Peyer's patch (tissue), 4 donors: ENCODE data around the gene DBI. TPM values are rescaled to one million over a fixed set of nuclear protein-coding genes. Genes with fewer than 3 reads are reported as not detected.

ENCODE experiments used
- DNase-seq, 3 donors: peaks; one replicate each; pipeline ENCODE4 v3.0.0-alpha.2; 2017 to 2019
- H3K27ac ChIP-seq, 4 donors: fragments of 200-600 bp; sonication (generic); one replicate each; pipeline ENCODE4 v1.5.1; 2016 to 2019
- H3K27me3 ChIP-seq, 2 donors: fragments of 200-600 bp; sonication (generic); one replicate each; pipeline ENCODE4 v1.5.1; 2019
- H3K36me3 ChIP-seq, 3 donors: fragments of 200-600 bp; sonication (generic); one replicate each; pipeline ENCODE4 v1.5.1; 2016 to 2019
- H3K4me1 ChIP-seq, 4 donors: fragments of 200-600 bp; sonication (generic); one replicate each; pipeline ENCODE4 v1.5.1; 2016 to 2019
- H3K4me3 ChIP-seq, 4 donors: fragments of 200-600 bp; sonication (generic); 1 replicate in 3 of 4; 2 replicates in 1 of 4; pipeline ENCODE4 v1.5.1; 2016 to 2019; ENCODE audit warnings: mild to moderate bottlenecking in 1 of 4
- H3K9me3 ChIP-seq, 4 donors: fragments of 200-600 bp; sonication (generic); one replicate each; pipeline ENCODE4 v1.5.1; 2016 to 2019; ENCODE audit warnings: mild to moderate bottlenecking in 1 of 4
- POLR2A ChIP-seq, 2 donors: fragments of 450-650 bp; IDR thresholded peaks; one replicate each; pipeline ENCODE4 v1.5.1; 2017; ENCODE audit warnings: antibody characterized with exemption in 2 of 2, mild to moderate bottlenecking in 2 of 2, moderate library complexity in 2 of 2
- total RNA-seq, 4 donors: library from RNA; depleted of rRNA; stranded (reverse); fragments of >200 nt; gene quantifications; one replicate each; pipeline ENCODE4 v1.1.0, GENCODE V29; 2016
- TF ChIP-seq, protein P1 (sequence below), 6 experiments: fragments of 450-650 bp in 4 of 6; fragments of 200-600 bp in 2 of 6; sonication (generic) in 1 of 6; IDR thresholded peaks; one replicate each; pipeline ENCODE4 v1.5.1; 2017 to 2019; ENCODE audit warnings: antibody characterized with exemption in 6 of 6, mild to moderate bottlenecking in 3 of 6, moderate library complexity in 1 of 6

DBI gene
- total RNA-seq, 4 donors from 2014 or later: 121 to 237 (median 194) TPM

DNA sequence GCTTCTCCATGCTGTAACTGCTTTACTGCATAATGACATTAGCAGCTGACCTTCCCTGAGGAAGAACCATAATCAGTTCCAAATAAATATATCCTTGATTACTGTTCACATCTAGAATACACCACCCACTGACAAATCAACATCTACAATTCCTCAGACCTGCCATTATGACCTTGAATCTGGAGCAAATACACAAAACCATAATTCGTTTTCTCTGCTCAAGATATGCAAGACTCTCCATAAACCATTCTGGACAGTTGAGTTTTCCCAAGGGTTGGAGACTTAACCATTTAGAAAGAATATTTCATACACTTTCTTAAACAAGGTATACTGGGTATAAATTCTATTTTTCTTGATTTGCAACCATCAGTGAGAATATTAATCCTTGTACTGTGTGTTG, 11.9 kb upstream of the DBI start:
- DNase-seq: no peak
- H3K4me3 ChIP-seq: no peak overlapping the region
- H3K4me1 ChIP-seq: no peaks in the 10 kb centered on the region
- H3K36me3 ChIP-seq: no peaks in the 10 kb centered on the region
- no peak overlapping the region for H3K27ac ChIP-seq
- no peaks in the 10 kb centered on the region for H3K9me3 ChIP-seq
- no peak for TF ChIP-seq POLR2A (IDR thresholded peaks at IDR 0.05)
- TF ChIP-seq, protein P1, sequence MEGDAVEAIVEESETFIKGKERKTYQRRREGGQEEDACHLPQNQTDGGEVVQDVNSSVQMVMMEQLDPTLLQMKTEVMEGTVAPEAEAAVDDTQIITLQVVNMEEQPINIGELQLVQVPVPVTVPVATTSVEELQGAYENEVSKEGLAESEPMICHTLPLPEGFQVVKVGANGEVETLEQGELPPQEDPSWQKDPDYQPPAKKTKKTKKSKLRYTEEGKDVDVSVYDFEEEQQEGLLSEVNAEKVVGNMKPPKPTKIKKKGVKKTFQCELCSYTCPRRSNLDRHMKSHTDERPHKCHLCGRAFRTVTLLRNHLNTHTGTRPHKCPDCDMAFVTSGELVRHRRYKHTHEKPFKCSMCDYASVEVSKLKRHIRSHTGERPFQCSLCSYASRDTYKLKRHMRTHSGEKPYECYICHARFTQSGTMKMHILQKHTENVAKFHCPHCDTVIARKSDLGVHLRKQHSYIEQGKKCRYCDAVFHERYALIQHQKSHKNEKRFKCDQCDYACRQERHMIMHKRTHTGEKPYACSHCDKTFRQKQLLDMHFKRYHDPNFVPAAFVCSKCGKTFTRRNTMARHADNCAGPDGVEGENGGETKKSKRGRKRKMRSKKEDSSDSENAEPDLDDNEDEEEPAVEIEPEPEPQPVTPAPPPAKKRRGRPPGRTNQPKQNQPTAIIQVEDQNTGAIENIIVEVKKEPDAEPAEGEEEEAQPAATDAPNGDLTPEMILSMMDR (IDR thresholded peaks at IDR 0.05): no peak
- no peaks in the 10 kb centered on the region for H3K27me3 ChIP-seq

DNA sequence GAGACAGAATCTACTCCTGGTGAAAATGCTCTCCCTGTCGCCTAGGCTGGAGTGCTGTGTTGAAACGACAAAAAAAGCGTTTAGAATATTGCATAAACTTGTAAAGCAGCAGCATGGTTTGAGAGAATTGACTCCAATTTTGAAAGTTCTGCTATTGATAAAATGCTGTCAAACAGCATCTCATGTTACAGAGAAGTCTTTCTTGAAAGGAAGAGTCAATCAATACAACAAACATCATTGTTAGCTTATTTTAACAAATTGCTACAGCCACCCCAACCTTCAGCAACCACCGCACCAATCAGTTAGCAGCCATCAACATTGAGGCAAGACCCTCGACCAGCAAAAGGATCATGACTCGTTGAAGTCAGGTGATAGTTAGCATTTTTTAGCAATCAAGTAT, 7.0 kb upstream of the DBI start:
- Histone ChIP-seq H3K4me1 (peaks cover 0 to 2% (median 0%) of the 10 kb centered on the region in 4 donors), H3K9me3 (no peaks in the 10 kb centered on the region), H3K27me3 (no peaks in the 10 kb centered on the region), H3K27ac (no peak overlapping the region), H3K4me3 (no peak overlapping the region), H3K36me3 (no peaks in the 10 kb centered on the region)
- no peak for DNase-seq
- TF ChIP-seq, protein P1 (IDR thresholded peaks at IDR 0.05): no peak
- TF ChIP-seq POLR2A (IDR thresholded peaks at IDR 0.05): no peak

DNA sequence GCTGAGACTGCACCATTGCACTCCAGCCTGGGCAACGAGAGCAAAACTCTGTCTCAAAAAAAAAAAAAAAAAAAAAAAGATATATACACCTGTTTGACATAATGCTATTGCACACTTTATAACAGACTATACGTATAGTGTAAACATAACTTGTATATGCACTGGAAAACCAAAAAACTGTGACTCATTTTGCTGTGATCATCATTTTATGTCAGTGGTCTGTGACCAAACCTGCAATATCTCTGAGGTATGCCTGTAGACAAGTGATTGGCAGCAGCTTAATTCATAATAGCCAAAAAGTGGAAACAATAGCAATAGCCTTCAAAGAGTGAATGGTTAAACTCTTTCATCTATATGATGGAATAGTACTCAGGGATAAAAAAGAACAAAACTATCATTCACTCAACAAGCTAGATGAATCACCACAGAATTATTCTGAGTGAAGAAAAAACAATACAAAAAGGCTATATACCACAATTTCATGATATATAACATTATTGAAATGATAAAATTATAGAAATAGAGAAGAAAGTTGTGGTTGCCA, 6.3 kb upstream of the DBI start:
- no peaks in the 10 kb centered on the region for H3K9me3 ChIP-seq
- H3K4me3 ChIP-seq: no peak overlapping the region
- no peaks in the 10 kb centered on the region for H3K36me3 ChIP-seq
- no peak for TF ChIP-seq POLR2A (IDR thresholded peaks at IDR 0.05)
- TF ChIP-seq, protein P1 (IDR thresholded peaks at IDR 0.05): no peak
- no peak for DNase-seq
- H3K27me3 ChIP-seq: no peaks in the 10 kb centered on the region
- H3K27ac ChIP-seq: no peak overlapping the region
- H3K4me1 ChIP-seq: peaks cover 0 to 9% (median 2%) of the 10 kb centered on the region in 4 donors

DNA sequence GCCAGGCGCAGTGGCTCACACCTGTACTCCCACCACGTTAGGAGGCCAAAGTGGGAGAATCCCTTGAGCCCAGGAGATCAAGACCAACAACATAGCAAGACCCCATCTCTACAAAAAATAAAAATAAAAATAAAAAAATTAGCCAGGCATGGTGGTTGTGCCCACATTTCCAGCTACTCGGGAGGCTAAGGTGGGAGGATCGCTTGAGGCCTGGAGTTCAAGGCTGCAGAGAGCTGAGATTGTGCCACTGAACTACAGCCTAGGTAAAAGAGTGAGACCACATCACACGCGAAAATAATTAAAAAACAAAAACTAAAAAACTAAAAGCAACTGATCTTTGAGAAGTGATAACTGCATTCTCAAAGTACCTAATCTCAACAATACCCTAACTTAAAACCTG, 2.0 kb upstream of the DBI start:
- DNase-seq: no peak
- TF ChIP-seq POLR2A (IDR thresholded peaks at IDR 0.05): no peak
- TF ChIP-seq, protein P1 (IDR thresholded peaks at IDR 0.05): no peak
- Histone ChIP-seq H3K4me3 (no peak overlapping the region), H3K9me3 (no peaks in the 10 kb centered on the region), H3K36me3 (peaks cover 0 to 11% (median 0%) of the 10 kb centered on the region in 3 donors), H3K27ac (no peak overlapping the region), H3K27me3 (no peaks in the 10 kb centered on the region), H3K4me1 (peaks cover 3 to 29% (median 5%) of the 10 kb centered on the region in 4 donors)

DNA sequence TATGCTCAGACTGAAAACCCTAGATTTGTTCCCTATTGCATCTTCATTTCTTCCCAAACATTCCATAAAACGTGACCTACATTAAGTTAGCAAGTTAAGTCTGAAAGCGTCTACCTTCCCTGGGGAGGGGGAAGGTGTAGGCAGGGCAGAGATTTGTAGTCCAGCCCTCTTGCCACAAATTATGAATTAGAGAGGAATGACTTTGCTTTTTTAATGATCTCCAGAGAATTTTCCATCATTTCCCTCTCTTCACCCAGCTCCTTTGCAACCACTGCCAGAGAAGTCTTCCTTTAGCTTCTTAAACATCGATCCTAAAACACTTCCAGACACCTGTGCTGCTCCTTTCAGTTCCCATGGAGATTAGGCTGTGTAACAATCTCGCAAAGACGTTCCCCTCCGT, 1.3 kb upstream of the DBI start:
- peaks cover 3 to 29% (median 5%) of the 10 kb centered on the region in 4 donors for H3K4me1 ChIP-seq
- peak overlapping the region in 2 of 4 donors; percentile 89 to 90 for H3K27ac ChIP-seq
- H3K27me3 ChIP-seq: no peaks in the 10 kb centered on the region
- no peaks in the 10 kb centered on the region for H3K9me3 ChIP-seq
- H3K4me3 ChIP-seq: peak overlapping the region in 3 of 4 donors; percentile 69 to 77 (median 73)
- DNase-seq: no peak
- H3K36me3 ChIP-seq: peaks cover 0 to 15% (median 0%) of the 10 kb centered on the region in 3 donors
- no peak for TF ChIP-seq POLR2A (IDR thresholded peaks at IDR 0.05)
- TF ChIP-seq, protein P1 (IDR thresholded peaks at IDR 0.05): no peak
